Ovary (tissue), 9 donors: Measurements from ENCODE around the gene PRKAG1. TPM values are rescaled to one million over a fixed set of nuclear protein-coding genes. Genes with fewer than 3 reads are reported as not detected.

Experiments used
- DNase-seq, 5 donors: peaks; one replicate each; pipeline ENCODE4 v3.0.0-alpha.2; 2019 to 2020
- H3K27ac ChIP-seq, 2 donors: fragments of 200-600 bp; one replicate each; pipeline versions ENCODE4 v1.5.1 to v1.8.0; 2019 to 2022
- H3K27me3 ChIP-seq: fragments of 200-600 bp; one replicate; pipeline ENCODE4 v1.8.0; 2022
- H3K36me3 ChIP-seq: fragments of 200-600 bp; sonication (generic); one replicate; pipeline ENCODE4 v1.5.1; 2019
- H3K4me1 ChIP-seq: one replicate; pipeline ENCODE4 v1.8.1; 2013; ENCODE audit warnings: mild to moderate bottlenecking, moderate library complexity; ENCODE audit not compliant: insufficient read depth
- H3K4me3 ChIP-seq: fragments of 200-600 bp; sonication (generic); one replicate; pipeline ENCODE4 v1.5.1; 2017
- H3K9me3 ChIP-seq, 2 donors: fragments of 200-600 bp in 1 of 2; sonication (generic) in 1 of 2; one replicate each; pipeline versions ENCODE4 v1.5.1 to v1.8.1; 2013 to 2019; ENCODE audit warnings: mild to moderate bottlenecking in 1 of 2, moderate library complexity in 1 of 2
- EP300 ChIP-seq: sonication (generic); formaldehyde crosslinking; IDR thresholded peaks from one replicate; pipeline ENCODE4 v1.6.1; 2017; ENCODE audit warnings: antibody characterized with exemption
- POLR2A ChIP-seq: fragments of 450-650 bp; IDR thresholded peaks from one replicate; pipeline ENCODE4 v1.6.1; 2017; ENCODE audit warnings: antibody characterized with exemption, mild to moderate bottlenecking, moderate library complexity
- WGBS, 3 donors: extraction: QIAGEN DNeasy Blood & Tissue Kit in 1 of 3; methylation state at CpG; one replicate each; pipeline versions ENCODE4 v1.1.5 to v1.1.7; 2013 to 2017; 5-methylcytosine and 5-hydroxymethylcytosine counted together
- intact Hi-C, 4 donors: fragments of 100-400 bp; cut with DNase I; formaldehyde crosslinking; loops; one replicate each; pipeline versions ENCODE4 v1.11.0 to v1.15.1; 2022 to 2023
- polyA plus RNA-seq, 2 donors: library from polyadenylated mRNA; stranded (reverse); fragments of 200-250 nt in 1 of 2; fragments of 350-450 nt in 1 of 2; fragmentation: Illumina TruSeq in 1 of 2; extraction: RNeasy Lipid Tissue Mini Kit (QIAGEN cat#74804) in 1 of 2; gene quantifications; one replicate each; pipeline ENCODE4 v1.2.3, GENCODE V29; 2013 to 2014
- total RNA-seq, 7 donors: library from RNA; depleted of rRNA in 2 of 7; stranded (reverse); fragments of >200 nt in 2 of 7; fragmentation: NEBNext Ultra II Directional in 3 of 7; extraction: Animal tissue kit (Norgen Biotek cat#: 25700) in 3 of 7; gene quantifications; one replicate each; pipeline versions ENCODE4 v1.1.0 to v1.2.4, GENCODE V29; 2016 to 2023
- TF ChIP-seq, protein P1 (sequence below), 3 donors: fragments of 450-650 bp in 2 of 3; fragments of 200-600 bp in 1 of 3; IDR thresholded peaks; one replicate each; pipeline versions ENCODE4 v1.5.1 to v1.8.0; 2016 to 2022; ENCODE audit warnings: antibody characterized with exemption in 3 of 3, mild to moderate bottlenecking in 1 of 3
- donor health status: DM: no; HTN: no; CAD: no; lungs with moderate emphysema.
- donor health status: DM: no; HTN: no; CAD: no.
- donor health status: Bipolar disorder and iron deficiency.
- donor health status: DM: yes; HTN: yes; CAD: no.
- donor health status: DM: no; HTN: no; CAD: no.
- donor health status: DM: yes; HTN: yes; CAD: no.

The PRKAG1 gene
- total and polyA plus RNA-seq, 9 donors = 25.6 to 98.5 (median 38.3) TPM

DNA sequence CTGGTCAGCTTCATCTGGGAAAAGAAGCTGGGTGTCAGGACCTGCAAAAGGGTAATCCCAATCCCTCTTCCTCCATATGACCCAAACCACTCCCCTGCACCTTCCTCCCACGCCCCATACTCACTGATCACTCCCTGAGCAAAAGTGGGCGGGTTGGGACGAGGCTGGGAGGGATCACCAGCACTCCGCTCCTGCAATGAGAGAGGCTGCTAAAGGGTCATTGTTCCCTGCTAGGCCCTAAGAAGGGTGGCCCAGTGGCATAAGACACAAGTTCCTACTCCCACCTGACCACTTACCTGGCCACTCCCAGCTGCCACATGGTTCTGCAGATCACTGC lies 15.7 kb upstream of the PRKAG1 start:
- Histone ChIP-seq H3K36me3 (no peaks in the 10 kb centered on the region), H3K27me3 (no peaks in the 10 kb centered on the region), H3K4me3 (no peak overlapping the region), H3K9me3 (no peaks in the 10 kb centered on the region), H3K27ac (no peak overlapping the region), H3K4me1 (no peaks in the 10 kb centered on the region)
- no peak for DNase-seq
- intact Hi-C loops = no loop called here
- no peak for TF ChIP-seq POLR2A
- TF ChIP-seq, protein P1, sequence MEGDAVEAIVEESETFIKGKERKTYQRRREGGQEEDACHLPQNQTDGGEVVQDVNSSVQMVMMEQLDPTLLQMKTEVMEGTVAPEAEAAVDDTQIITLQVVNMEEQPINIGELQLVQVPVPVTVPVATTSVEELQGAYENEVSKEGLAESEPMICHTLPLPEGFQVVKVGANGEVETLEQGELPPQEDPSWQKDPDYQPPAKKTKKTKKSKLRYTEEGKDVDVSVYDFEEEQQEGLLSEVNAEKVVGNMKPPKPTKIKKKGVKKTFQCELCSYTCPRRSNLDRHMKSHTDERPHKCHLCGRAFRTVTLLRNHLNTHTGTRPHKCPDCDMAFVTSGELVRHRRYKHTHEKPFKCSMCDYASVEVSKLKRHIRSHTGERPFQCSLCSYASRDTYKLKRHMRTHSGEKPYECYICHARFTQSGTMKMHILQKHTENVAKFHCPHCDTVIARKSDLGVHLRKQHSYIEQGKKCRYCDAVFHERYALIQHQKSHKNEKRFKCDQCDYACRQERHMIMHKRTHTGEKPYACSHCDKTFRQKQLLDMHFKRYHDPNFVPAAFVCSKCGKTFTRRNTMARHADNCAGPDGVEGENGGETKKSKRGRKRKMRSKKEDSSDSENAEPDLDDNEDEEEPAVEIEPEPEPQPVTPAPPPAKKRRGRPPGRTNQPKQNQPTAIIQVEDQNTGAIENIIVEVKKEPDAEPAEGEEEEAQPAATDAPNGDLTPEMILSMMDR (IDR thresholded peaks at IDR 0.05) = no peak
- no peak for TF ChIP-seq EP300
- WGBS, 3 donors = 45 to 65% (median 58%) methylated on average over 4 of the region's 4 CpGs

DNA sequence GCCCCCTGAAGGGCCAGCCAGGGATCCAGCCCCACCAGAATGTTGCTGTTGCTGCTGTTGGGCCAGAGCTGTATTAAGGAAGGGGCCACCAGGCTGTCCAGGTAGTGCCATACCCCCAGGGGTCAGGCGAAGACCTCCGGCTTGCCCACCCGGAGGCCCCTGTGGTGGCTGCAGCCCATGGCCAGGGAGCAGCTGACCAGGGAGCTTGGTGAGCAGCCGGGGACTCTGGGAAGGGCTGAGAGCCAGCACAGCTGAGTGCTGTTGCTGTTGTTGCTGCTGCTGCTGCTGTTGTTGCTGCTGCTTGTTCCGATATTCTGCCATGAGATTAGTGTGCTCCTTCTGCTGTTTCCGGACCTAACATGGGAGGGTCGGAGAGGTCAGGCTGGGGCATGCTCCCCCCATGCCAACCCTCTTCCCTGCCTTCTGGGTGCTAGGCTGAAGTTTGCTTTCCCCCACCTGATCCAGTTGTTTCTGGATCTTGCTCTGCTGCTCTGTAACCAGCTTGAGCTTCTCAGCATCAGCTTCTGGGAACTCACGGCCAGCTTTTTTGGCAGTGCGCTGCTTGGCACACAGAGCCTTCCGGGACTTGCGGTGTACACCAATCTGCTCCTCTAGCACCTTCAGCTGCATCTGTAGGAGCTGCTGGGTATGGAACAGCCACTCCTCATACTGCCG lies 15.2 kb upstream of the PRKAG1 start:
- no peaks in the 10 kb centered on the region for H3K36me3 ChIP-seq
- H3K27me3 ChIP-seq = no peaks in the 10 kb centered on the region
- H3K27ac ChIP-seq = no peak overlapping the region
- TF ChIP-seq EP300 (no peak), POLR2A (no peak)
- TF ChIP-seq, protein P1 (IDR thresholded peaks at IDR 0.05) = no peak
- H3K9me3 ChIP-seq = no peaks in the 10 kb centered on the region
- no peaks in the 10 kb centered on the region for H3K4me1 ChIP-seq
- intact Hi-C loops = no loop called here
- DNase-seq = peak in 3 of 5 donors; percentile 19 to 74 (median 25)
- no peak overlapping the region for H3K4me3 ChIP-seq
- 29 to 32% (median 30%) methylated on average over 12 of the region's 12 CpGs for WGBS, 3 donors

DNA sequence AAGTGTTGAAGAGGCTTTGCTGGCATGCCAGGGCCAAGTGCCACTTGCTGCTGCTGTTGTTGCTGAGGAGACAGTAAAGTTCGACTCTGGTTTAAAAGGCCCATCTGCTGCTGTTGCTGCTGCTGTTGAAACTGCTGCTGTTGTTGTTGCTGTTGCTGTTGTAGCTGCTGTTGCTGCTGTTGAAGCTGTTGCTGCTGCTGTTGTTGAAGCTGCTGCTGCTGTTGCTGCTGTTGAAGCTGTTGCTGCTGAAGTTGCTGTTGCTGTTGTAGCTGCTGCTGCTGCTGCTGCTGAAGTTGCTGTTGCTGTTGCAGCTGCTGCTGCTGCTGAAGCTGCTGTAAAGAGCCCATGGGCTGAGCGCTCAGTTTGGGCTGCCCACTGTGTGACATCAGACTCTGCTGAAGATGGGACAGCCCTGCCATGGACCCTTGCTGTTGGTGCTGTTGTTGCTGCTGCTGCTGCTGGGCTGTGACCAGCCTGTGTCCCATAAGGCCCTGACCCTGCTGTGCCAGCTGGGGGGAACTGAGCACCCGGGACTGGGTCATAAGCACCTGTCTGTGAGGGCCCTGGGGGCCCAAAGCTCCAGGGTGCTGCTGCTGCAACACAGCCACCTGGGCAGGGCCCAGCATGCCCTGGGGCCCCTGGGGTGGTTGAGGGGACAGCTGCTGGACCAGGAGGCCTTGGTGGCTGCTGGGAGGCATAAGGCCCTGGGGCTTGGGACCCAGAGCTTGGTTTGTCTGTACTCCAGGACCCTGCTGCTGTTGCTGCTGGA lies 14.3 kb upstream of the PRKAG1 start:
- Histone ChIP-seq H3K4me1 (no peaks in the 10 kb centered on the region), H3K4me3 (no peak overlapping the region), H3K9me3 (no peaks in the 10 kb centered on the region), H3K27me3 (no peaks in the 10 kb centered on the region), H3K36me3 (no peaks in the 10 kb centered on the region), H3K27ac (no peak overlapping the region)
- no peak for DNase-seq
- intact Hi-C loops = no loop called here
- TF ChIP-seq EP300 (no peak), POLR2A (no peak)
- TF ChIP-seq, protein P1 (IDR thresholded peaks at IDR 0.05) = no peak
- 69 to 72% (median 72%) methylated on average over 3 of the region's 3 CpGs for WGBS, 3 donors

DNA sequence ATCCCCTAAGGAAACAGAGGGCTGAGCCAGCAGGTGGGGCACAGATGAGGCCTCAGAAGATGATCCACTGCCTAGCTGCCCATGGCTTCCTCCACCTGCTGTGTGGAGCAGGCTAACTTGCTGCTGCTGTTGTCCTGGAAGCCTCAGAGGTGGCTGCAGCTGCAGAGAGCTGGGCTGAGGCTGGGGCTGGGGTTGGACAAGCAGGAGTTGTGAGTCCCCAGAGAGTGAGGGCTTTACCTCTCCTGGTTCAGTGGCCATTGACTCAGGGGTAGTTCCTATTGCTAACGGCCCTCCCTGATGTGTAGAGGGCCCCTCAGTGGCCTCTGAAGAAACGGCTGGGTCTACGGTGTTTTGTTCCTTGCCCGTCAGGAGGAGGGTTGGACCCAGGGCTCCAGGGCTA lies 13.7 kb upstream of the PRKAG1 start:
- Histone ChIP-seq H3K27ac (no peak overlapping the region), H3K4me1 (no peaks in the 10 kb centered on the region), H3K9me3 (no peaks in the 10 kb centered on the region), H3K36me3 (no peaks in the 10 kb centered on the region), H3K27me3 (no peaks in the 10 kb centered on the region), H3K4me3 (no peak overlapping the region)
- 63 to 77% (median 66%) methylated on average over 4 of the region's 4 CpGs for WGBS, 3 donors
- no peak for DNase-seq
- no peak for TF ChIP-seq POLR2A
- TF ChIP-seq EP300 = no peak
- TF ChIP-seq, protein P1 (IDR thresholded peaks at IDR 0.05) = no peak
- intact Hi-C loops = no loop called here
